Measurements from ENCODE around the gene SLC16A1.
"Not testable (repeated sequence)": the region's sequence is repeated elsewhere in the genome, so short reads cannot be mapped to it uniquely, and the experiment has no call there.

The SLC16A1 gene

GRCh38 chr1:112925015-112925414 lies 31.0 kb downstream of the SLC16A1 start:
- no peak for DNase-seq (ENCODE audit: low spot score)

- DNase-seq (ENCODE audit: low spot score) = no peak
Measured at GRCh38 chr1:112923959-112924349, 32.0 kb downstream of the SLC16A1 start.

GRCh38 chr1:112923234-112923958 lies 32.6 kb downstream of the SLC16A1 start:
- DNase-seq (ENCODE audit: low spot score) = no peak

- no peak for DNase-seq (ENCODE audit: low spot score)
Measured at GRCh38 chr1:112911506-112912220, 44.3 kb downstream of the SLC16A1 start.

GRCh38 chr1:112909847-112910246 lies 46.1 kb downstream of the SLC16A1 start:
- no peak for DNase-seq (ENCODE audit: low spot score)

- DNase-seq (ENCODE audit: low spot score) = no peak
Measured at GRCh38 chr1:112906150-112906698, 49.8 kb downstream of the SLC16A1 start.

GRCh38 chr1:112905395-112906149 lies 50.4 kb downstream of the SLC16A1 start:
- no peak for DNase-seq (ENCODE audit: low spot score)

GRCh38 chr1:112904831-112905261 lies 51.1 kb downstream of the SLC16A1 start:
- no peak for DNase-seq (ENCODE audit: low spot score)

- peak; percentile 42 for DNase-seq (ENCODE audit: low spot score)
Measured at GRCh38 chr1:112904071-112904830, 51.7 kb downstream of the SLC16A1 start.

GRCh38 chr1:112902221-112902620 lies 53.8 kb downstream of the SLC16A1 start:
- no peak for DNase-seq (ENCODE audit: low spot score)

- no peak for DNase-seq (ENCODE audit: low spot score)
Measured at GRCh38 chr1:112901387-112901786, 54.6 kb downstream of the SLC16A1 start.

GRCh38 chr1:112896783-112897182 lies 59.2 kb downstream of the SLC16A1 start:
- DNase-seq (ENCODE audit: low spot score) = no peak

GRCh38 chr1:112894561-112895011 lies 61.4 kb downstream of the SLC16A1 start:
- no peak for DNase-seq (ENCODE audit: low spot score)

GRCh38 chr1:112894010-112894292 lies 62.0 kb downstream of the SLC16A1 start:
- no peak for DNase-seq (ENCODE audit: low spot score)

GRCh38 chr1:112893288-112894009 lies 62.5 kb downstream of the SLC16A1 start:
- no peak for DNase-seq (ENCODE audit: low spot score)

GRCh38 chr1:112889906-112890305 lies 66.1 kb downstream of the SLC16A1 start:
- DNase-seq (ENCODE audit: low spot score) = not testable (repeated sequence)

GRCh38 chr1:112889052-112889768 lies 66.8 kb downstream of the SLC16A1 start:
- no peak for DNase-seq (ENCODE audit: low spot score)

- no peak for DNase-seq (ENCODE audit: low spot score)
Measured at GRCh38 chr1:112888630-112889029, 67.4 kb downstream of the SLC16A1 start.

GRCh38 chr1:112887599-112888283 lies 68.3 kb downstream of the SLC16A1 start:
- no peak for DNase-seq (ENCODE audit: low spot score)

GRCh38 chr1:112884996-112885395 lies 71.0 kb downstream of the SLC16A1 start:
- DNase-seq (ENCODE audit: low spot score) = not testable (repeated sequence)

Data from hematopoietic multipotent progenitor cell treated with erythropoietin and hydrocortisone succinate and interleukin-3 and kit ligand, for 17 days (in vitro differentiated cells).